Heart left ventricle (tissue), 16 donors: ENCODE measurements around the gene OIT3. TPM values are rescaled to one million over a fixed set of nuclear protein-coding genes. Genes with fewer than 3 reads are reported as not detected.

Source experiments
- ATAC-seq, 4 donors: fragments of 200-7000 bp; cut with Tn5 transposase; one replicate each; pipeline ENCODE4 v1.9.1; 2020 to 2022; ENCODE audit warnings: moderate library complexity in 4 of 4, mild to moderate bottlenecking in 3 of 4, moderate number of reproducible peaks in 1 of 4
- DNase-seq, 5 donors: peaks; one replicate each; pipeline ENCODE4 v3.0.0-alpha.2; 2020
- H3K27ac ChIP-seq, 12 donors: fragments of 200-600 bp; sonication (generic) in 4 of 12; one replicate each; pipeline versions ENCODE4 v1.5.0 to v1.8.0; 2016 to 2022; ENCODE audit warnings: mild to moderate bottlenecking in 2 of 12
- H3K27me3 ChIP-seq, 9 donors: fragments of 200-600 bp; sonication (generic) in 2 of 9; one replicate each; pipeline versions ENCODE4 v1.5.1 to v1.8.0; 2016 to 2022; ENCODE audit warnings: mild to moderate bottlenecking in 3 of 9
- H3K36me3 ChIP-seq, 9 donors: fragments of 200-600 bp; sonication (generic) in 2 of 9; one replicate each; pipeline versions ENCODE4 v1.5.0 to v1.8.0; 2018 to 2022; ENCODE audit warnings: mild to moderate bottlenecking in 2 of 9
- H3K4me1 ChIP-seq, 12 donors: fragments of 200-600 bp; sonication (generic) in 4 of 12; one replicate each; pipeline versions ENCODE4 v1.5.0 to v1.8.0; 2016 to 2022; ENCODE audit warnings: mild to moderate bottlenecking in 3 of 12
- H3K4me3 ChIP-seq, 12 donors: fragments of 200-600 bp; sonication (generic) in 4 of 12; one replicate each; pipeline versions ENCODE4 v1.5.0 to v1.8.0; 2017 to 2022; ENCODE audit warnings: mild to moderate bottlenecking in 9 of 12, moderate library complexity in 4 of 12
- H3K9me3 ChIP-seq, 12 donors: fragments of 200-600 bp; sonication (generic) in 4 of 12; one replicate each; pipeline versions ENCODE4 v1.5.0 to v1.8.0; 2016 to 2022; ENCODE audit warnings: mild to moderate bottlenecking in 1 of 12
- POLR2A ChIP-seq, 2 donors: fragments of 450-650 bp; IDR thresholded peaks; one replicate each; pipeline ENCODE4 v1.6.1; 2017; ENCODE audit warnings: antibody characterized with exemption in 2 of 2, mild to moderate bottlenecking in 2 of 2, moderate library complexity in 2 of 2
- WGBS, 4 donors: extraction: QIAGEN DNeasy Blood & Tissue Kit in 2 of 4; methylation state at CpG; one replicate each; pipeline versions ENCODE4 v1.1.5 to v1.1.7; 2013 to 2018; 5-methylcytosine and 5-hydroxymethylcytosine counted together
- intact Hi-C, 10 donors: fragments of 100-400 bp; cut with DNase I; formaldehyde crosslinking; loops; one replicate each; pipeline versions ENCODE4 v1.11.1 to v1.14.2; 2022
- long read RNA-seq, 3 donors: library from polyadenylated mRNA; unstranded; transcript quantifications; one replicate each; pipeline ENCODE4 v2.0.0, GENCODE V29; 2020 to 2021
- polyA plus RNA-seq, 2 donors: library from polyadenylated mRNA; stranded (reverse); fragments of 200-250 nt; gene quantifications; one replicate each; pipeline ENCODE4 v1.2.3, GENCODE V29; 2013
- total RNA-seq, 9 donors: library from RNA; depleted of rRNA in 2 of 9; stranded (reverse); fragments of >200 nt in 2 of 9; fragmentation: NEBNext Ultra II Directional in 3 of 9; extraction: Animal tissue kit (Norgen Biotek cat#: 25700) in 3 of 9; gene quantifications; one replicate each; pipeline versions ENCODE4 v1.1.0 to v1.2.4, GENCODE V29; 2016 to 2023
- TF ChIP-seq, protein P1 (sequence below), 12 donors: fragments of 200-600 bp; sonication (generic) in 4 of 12; IDR thresholded peaks; one replicate each; pipeline versions ENCODE4 v1.5.0 to v1.8.0; 2018 to 2022; ENCODE audit warnings: antibody characterized with exemption in 12 of 12, mild to moderate bottlenecking in 5 of 12
- donor health status: ischemic (EF 13 %, LVEDD 7.1; RV severe dilation, severe dysfunction).
- donor health status: healthy with polysubstance abuse.
- donor health status: DM: no; HTN: yes; CAD: no.
- donor health status: DM: no; HTN: no; CAD: no.
- donor health status: ischemic (EF 25% LVEDD 6.9; RV normal size, moderate dysfunction).
- donor health status: ischemic (EF 25% LVEDD 5.7; RV mildly dilated, moderate dysfunction).
- donor health status: healthy.
- donor health status: DM: yes; HTN: yes; CAD: no.
- donor health status: ischemic (EF 35%, LVEDD 5.7; RV mildly dilated, moderate dysfunction).
- donor health status: nonischemic (EF 11% LVEDD 7.7; RV severe dilation, severe dysfunction).
- donor health status: DM: yes; HTN: yes; CAD: no.
- donor health status: PGD.
- donor health status: ischemic (EF 29% LVEDD 5.4; RV normal size, mild dysfunction).
- donor health status: nonischemic (EF 23%, LVEDD 6.1; RV moderate dilation, normal function).

The OIT3 gene
- total RNA-seq (under 1 TPM in 4 of 9 donors, not detected in 5; 0.16 to 0.53 (median 0.32) TPM), polyA plus RNA-seq (not detected)
- long read RNA-seq, donor 1: 0 reads
- long read RNA-seq, donor 2: 0 reads
- long read RNA-seq, donor 3: 0 reads

GRCh38 chr10:72893136-72893798 is at the start of gene OIT3:
Gene OIT3, plus strand, starts transcription at chr10:72893739. Its CDS starts 60 bp downstream, at chr10:72893799.
- Histone ChIP-seq H3K4me3 (no peak within 1 kb of the TSS), H3K27ac (no peak within 1 kb of the TSS), H3K4me1 (peaks cover 0 to 11% (median 2%) of the 10 kb centered on the region in 12 donors), H3K36me3 (peaks cover 0 to 5% (median 0%) of the 10 kb centered on the region in 9 donors), H3K9me3 (no peaks in the 10 kb centered on the region), H3K27me3 (no peaks in the 10 kb centered on the region)
- 35 to 48% (median 42%) methylated on average over 4 of the region's 4 CpGs for WGBS, 4 donors
- TF ChIP-seq, protein P1, sequence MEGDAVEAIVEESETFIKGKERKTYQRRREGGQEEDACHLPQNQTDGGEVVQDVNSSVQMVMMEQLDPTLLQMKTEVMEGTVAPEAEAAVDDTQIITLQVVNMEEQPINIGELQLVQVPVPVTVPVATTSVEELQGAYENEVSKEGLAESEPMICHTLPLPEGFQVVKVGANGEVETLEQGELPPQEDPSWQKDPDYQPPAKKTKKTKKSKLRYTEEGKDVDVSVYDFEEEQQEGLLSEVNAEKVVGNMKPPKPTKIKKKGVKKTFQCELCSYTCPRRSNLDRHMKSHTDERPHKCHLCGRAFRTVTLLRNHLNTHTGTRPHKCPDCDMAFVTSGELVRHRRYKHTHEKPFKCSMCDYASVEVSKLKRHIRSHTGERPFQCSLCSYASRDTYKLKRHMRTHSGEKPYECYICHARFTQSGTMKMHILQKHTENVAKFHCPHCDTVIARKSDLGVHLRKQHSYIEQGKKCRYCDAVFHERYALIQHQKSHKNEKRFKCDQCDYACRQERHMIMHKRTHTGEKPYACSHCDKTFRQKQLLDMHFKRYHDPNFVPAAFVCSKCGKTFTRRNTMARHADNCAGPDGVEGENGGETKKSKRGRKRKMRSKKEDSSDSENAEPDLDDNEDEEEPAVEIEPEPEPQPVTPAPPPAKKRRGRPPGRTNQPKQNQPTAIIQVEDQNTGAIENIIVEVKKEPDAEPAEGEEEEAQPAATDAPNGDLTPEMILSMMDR (IDR thresholded peaks at IDR 0.05): no peak
- TF ChIP-seq POLR2A (IDR thresholded peaks at IDR 0.05): no peak
- DNase-seq (no peak), ATAC-seq (peak in 1 of 4 donors; percentile 68)
- intact Hi-C loops: no loop called here

GRCh38 chr10:72846238-72846637 is 47.3 kb upstream of the OIT3 start:
- TF ChIP-seq, protein P1 (IDR thresholded peaks at IDR 0.05): no peak
- no peak for TF ChIP-seq POLR2A (IDR thresholded peaks at IDR 0.05)
- ATAC-seq (no peak), DNase-seq (no peak)
- peaks cover 0 to 3% (median 0%) of the 10 kb centered on the region in 12 donors for H3K4me1 ChIP-seq
- 81 to 91% (median 89%) methylated on average over 7 of the region's 7 CpGs for WGBS, 4 donors
- H3K27me3 ChIP-seq: no peaks in the 10 kb centered on the region
- no peaks in the 10 kb centered on the region for H3K36me3 ChIP-seq
- intact Hi-C loops: loop anchor here in 1 of 10 donors (10.0 kb wide), 1 partner anchor 461 kb away; no protein-coding TSS in a partner anchor
- no peak overlapping the region for H3K27ac ChIP-seq
- H3K9me3 ChIP-seq: peaks cover 0 to 6% (median under 1%) of the 10 kb centered on the region in 12 donors
- no peak overlapping the region for H3K4me3 ChIP-seq

DNA sequence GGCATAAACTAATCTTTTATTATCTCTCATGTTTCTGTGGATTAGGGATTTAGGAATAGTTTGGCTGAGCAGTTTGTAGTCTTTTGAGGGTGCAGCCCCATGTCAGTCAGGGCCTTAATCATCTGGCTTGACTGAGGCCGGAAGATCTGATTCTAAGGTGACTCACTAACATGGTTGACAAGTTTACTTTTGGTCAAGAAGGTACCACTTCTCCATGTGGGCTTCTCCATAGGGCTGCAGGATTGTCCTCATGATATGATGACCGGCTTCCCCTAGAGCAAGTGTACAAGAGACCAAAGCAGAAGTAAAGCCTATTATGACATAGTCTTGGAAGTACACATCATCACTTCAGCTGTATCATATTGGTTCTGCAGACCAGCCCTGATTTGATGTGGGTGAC is 45.9 kb upstream of the OIT3 start:
- ATAC-seq: peak in 1 of 4 donors; percentile 38
- WGBS, 4 donors: 86 to 96% (median 93%) methylated on average over 1 to 2 of the region's 2 CpGs

GRCh38 chr10:72850861-72851260 is 42.7 kb upstream of the OIT3 start:
- Histone ChIP-seq H3K27me3 (no peaks in the 10 kb centered on the region), H3K4me3 (no peak overlapping the region), H3K27ac (no peak overlapping the region), H3K9me3 (peaks cover 0 to 11% (median 2%) of the 10 kb centered on the region in 12 donors), H3K36me3 (no peaks in the 10 kb centered on the region), H3K4me1 (peaks cover 0 to 3% (median 0%) of the 10 kb centered on the region in 12 donors)
- ATAC-seq (no peak), DNase-seq (no peak)
- TF ChIP-seq, protein P1 (IDR thresholded peaks at IDR 0.05): no peak
- TF ChIP-seq POLR2A (IDR thresholded peaks at IDR 0.05): no peak
- intact Hi-C loops: no loop called here
- 84 to 91% (median 90%) methylated on average over 2 of the region's 2 CpGs for WGBS, 4 donors

More for the DNA sequence above, 45.9 kb upstream of the OIT3 start:
- TF ChIP-seq POLR2A (IDR thresholded peaks at IDR 0.05): no peak
- TF ChIP-seq, protein P1 (IDR thresholded peaks at IDR 0.05): no peak
- intact Hi-C loops: loop anchor here in 1 of 10 donors (10.0 kb wide), 1 partner anchor 463 kb away; no protein-coding TSS in a partner anchor
- peaks cover 0 to 3% (median 0%) of the 10 kb centered on the region in 12 donors for H3K4me1 ChIP-seq
- no peak overlapping the region for H3K4me3 ChIP-seq
- no peaks in the 10 kb centered on the region for H3K36me3 ChIP-seq
- no peak for DNase-seq
- H3K9me3 ChIP-seq: peaks cover 0 to 11% (median 2%) of the 10 kb centered on the region in 12 donors
- no peaks in the 10 kb centered on the region for H3K27me3 ChIP-seq
- H3K27ac ChIP-seq: no peak overlapping the region
